Hypothalamus (tissue), 51 donors: ENCODE measurements around the gene PSMB1.
"Not testable (repeated sequence)": the region's sequence is repeated elsewhere in the genome, so short reads cannot be mapped to it uniquely, and the experiment has no call there.

ENCODE experiments used
- DNase-seq, 51 donors: peaks; one replicate each; lab custom pipeline; 2025; lab: John Stamatoyannopoulos, UW

PSMB1 gene

DNA sequence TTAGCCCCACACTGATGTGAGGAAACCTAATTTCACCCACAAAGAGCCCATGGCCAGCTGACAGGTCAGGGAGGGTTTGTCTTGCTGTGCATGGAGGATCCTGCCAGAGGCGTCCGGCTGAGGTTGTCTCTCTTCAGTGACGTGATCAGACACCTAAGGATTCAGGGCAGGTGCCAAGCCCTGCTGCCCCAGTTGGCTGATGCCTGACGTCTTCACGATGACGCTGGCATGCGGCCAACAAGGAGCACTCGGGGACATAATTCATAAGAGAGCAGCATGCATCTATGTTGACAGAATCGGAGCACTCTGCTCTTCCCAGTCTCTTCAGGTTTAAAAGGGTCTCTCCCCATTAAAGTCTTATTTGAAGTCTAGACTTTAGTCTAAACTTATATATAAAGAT is 47.8 kb downstream of the PSMB1 start:
- peak in 1 of 51 donors; percentile 7 for DNase-seq

DNA sequence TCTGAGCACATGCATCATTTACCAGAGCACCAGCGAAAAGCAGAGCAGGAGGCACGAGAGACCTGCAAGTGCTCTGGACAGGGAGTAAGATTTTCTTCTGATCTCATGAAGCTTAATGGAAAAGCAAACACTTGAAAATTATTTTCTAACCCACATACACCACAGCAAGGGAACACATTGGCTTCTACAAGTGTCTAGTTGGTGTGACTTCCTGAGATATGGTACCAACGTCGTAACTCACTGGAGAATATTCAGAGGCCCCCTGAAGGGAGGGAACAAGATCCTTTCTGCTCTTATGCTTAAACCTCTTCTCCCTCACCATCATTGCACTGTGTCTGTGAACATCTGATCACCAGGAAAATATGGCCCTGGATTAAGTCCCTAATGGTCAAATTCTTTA is 48.6 kb downstream of the PSMB1 start:
- DNase-seq, result no peak

DNA sequence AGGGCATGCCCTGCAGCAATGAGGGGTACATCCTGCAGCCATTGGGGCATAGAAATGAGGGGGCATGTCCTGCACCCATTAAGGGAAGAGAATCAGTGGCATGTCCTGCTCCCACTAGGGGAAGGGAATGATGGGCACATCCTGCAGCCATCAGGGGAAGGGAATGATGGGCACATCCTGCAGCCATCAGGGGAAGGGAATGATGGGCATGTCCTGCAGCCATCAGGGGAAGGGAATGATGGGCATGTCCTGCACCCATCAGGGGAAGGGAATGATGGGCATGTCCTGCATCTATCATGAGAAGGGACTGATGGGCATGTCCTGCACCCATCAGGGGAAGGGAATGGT is 49.7 kb downstream of the PSMB1 start:
- no peak for DNase-seq

DNA sequence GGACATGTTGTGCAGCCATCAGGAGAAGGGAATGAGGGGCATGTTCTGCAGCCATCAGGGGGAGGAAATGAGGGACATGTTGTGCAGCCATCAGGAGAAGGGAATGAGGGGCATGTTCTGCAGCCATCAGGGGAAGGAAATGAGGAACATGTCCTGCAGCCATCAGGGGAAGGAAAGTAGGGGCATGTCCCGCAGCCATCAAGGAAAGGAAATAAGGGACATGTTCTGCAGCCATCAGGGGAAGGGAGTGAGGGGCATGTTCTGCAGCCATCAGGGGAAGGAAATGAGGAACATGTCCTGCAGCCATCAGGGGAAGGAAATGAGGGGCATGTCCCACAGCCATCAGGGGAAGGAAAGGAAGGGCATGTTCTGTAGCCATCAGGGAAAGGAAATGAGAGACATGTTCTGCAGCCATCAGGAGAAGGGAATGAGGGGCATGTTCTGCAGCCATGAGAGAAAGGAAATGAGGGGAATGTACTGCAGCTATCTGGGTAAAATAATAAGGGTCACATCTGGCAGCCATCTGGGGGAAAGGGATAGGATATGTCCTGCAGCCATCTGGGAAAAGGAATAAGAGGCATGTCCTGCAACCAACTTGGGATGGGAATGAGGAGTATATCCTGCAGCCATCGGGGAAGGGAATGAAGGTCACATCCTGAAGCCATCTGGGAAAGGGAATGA is 50.2 kb downstream of the PSMB1 start:
- DNase-seq, result not testable (repeated sequence)

DNA sequence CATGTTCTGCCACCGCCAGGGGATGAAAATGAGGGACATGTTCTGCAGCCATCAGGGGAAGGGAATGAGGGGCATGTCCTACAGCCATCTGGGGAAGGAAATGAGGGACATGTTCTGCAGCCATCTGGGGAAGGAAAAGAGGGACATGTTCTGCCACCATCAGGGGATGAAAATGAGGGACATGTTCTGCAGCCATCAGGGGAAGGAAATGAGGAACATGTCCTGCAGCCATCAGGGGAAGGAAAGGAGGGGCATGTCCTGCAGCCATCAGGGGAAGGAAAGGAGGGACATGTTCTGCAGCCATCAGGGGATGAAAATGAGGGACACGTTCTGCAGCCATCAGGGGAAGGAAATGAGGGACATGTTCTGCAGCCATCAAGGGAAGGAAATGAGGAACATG is 50.8 kb downstream of the PSMB1 start:
- not testable (repeated sequence) for DNase-seq

DNA sequence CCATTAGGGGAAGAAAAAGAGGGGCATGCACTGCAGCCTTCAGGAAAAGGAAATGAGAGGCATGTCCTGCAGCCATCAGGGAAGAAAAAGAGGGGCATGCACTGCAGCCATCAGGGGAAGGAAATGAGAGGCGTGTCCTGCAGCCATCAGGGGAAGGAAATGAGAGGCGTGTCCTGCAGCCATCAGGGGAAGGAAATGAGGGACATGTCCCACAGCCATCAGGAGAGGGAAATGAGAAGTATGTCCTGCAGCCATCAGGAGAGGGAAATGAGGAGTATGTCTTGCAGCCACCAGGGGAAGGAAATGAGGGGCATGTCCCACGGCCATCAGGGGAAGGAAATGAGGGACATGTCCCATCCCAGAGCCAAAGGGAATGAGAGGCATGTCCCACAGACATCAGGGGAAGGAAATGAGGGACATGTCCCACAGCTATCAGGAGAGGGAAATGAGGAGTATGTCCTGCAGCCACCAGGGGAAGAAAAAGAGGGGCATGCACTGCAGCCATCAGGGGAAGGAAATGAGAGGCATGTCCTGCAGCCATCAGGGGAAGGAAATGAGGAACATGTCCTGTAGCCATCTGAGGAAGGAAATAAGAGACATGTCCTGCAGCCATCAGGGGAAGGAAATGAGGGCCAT is 52.0 kb downstream of the PSMB1 start:
- DNase-seq, result no peak

DNA sequence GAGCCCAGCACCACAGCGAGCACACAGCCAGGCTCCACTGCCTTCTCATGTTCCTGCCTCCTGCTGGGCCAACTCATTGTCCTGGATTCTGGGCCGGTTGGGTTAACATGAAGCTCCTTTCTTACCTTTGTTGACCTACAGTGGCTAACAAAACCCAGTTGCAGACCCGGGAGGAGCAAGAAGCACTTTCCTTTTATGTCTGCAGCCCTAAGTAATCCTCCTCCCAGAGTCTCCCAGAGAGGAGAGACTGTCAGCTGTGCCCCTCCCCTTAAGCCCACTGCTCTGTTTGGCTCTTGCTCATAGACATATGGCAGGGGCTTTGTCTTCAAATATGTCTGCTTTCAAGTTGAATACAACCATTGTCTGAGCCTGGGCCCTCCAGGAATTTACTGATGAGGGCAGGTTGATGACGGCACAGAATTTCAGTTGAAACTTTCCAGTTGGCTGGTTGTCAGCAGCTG is 55.2 kb downstream of the PSMB1 start:
- no peak for DNase-seq

DNA sequence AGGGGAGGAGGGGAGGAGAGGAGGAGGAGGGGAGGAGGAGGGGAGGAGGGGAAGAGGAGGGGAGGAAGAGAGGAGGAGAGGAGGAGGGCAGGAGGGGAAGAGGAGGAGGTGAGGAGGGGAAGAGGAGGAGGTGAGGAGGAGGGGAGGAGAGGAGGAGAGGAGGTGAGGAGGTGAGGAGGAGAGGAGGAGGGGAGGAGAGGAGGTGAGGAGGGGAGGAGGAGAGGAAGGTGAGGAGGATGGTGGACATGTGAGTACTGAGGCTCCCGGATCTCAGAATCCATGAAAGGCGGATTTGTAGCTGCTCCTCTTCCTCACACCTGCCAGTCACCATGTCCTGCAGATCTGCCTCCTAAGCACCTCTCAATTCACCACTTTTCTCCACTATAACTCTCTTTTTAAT is 59.8 kb downstream of the PSMB1 start:
- DNase-seq, result no peak

DNA sequence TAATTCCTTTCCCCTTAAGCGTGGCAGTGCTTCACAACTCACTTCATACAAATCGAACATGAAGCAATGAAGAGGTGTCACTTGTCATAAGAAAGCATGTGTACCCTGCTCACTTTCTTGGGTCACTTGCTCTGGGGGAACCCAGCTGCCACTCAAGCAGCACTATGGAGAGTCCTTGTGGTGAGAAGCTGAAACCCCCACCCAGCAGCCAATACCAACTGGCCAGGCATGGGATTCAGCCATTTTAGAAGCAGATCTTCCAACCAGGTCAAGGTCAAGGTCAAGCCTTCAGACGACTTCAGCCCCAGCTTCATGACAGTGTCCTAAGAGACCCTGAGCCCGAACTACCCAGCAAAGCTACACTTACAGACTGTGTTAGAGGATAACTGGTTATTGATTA is 62.8 kb downstream of the PSMB1 start:
- no peak for DNase-seq

DNA sequence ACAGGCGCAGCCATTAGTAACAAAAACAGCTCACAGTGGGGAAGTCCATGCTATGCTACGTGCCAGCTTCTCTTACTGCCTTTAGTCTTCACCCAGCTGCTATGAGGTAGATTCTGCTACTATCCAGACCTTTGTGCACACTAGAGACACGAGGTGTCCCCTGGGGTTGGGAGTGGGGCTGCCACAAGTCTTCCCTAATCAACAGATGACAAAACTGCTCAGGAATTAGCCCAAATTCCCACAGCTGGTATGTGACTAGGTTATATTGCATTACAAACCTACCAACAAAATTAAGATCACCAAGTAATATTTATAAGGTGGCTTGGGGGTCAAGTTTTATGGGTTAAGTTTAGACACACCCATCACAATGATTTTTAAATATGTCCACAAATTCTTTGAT is 63.3 kb downstream of the PSMB1 start:
- no peak for DNase-seq

DNA sequence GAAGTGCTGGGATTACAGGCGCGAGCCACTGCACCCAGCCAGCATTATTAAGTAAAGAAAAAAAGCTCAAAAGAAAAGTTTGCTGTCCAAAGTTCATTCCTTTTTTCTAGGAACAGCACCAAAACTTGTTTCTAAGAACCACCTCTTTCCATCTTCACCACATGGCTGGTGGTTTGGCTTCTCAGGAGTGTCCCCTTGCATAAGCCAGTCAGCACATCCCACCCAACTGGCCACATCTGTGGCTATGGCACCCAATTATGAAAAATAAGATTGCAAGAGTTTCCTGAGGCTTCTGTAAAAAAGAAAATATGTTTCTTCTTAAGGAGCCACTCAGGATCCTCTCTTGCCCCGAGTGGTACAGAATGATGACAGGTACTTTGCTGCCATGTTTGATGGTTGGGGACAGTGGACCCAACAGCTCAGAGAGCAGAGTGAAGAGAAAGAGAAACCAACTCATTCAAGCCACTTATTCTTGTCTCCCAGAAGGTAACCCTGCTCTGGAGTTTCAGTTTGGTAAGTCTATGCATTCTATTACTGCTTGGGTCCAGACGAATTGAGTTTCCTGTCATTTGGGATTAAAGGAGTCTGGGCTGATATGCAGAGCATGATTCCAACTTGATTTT is 65.3 kb downstream of the PSMB1 start:
- no peak for DNase-seq

DNA sequence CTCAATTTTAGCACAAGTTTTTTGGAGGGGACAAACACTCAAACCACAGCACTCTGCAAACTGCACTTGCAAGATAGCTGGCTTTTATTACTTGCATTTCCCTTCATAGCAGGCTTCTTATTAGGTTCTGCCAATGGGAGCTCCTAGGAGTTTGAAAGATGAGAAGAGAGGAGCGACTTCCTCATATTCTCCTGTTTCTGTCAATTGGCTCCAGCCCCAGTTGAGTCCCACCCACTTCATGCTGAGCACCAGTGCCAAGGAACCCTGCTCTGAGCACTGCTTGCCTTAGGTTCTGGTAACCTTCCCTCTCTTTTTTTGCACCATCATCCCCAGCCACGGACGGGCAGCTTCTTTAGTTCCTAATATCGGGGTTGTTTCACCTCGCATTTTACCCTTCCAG is 67.9 kb downstream of the PSMB1 start:
- DNase-seq, result no peak
